Measurements from ENCODE around the gene USP32. TPM values are rescaled to one million over a fixed set of nuclear protein-coding genes. Genes with fewer than 3 reads are reported as not detected.
A peak's percentile ranks its signal among the peaks of the same experiment; 100 is the strongest.

The USP32 gene
- polyA plus RNA-seq, 4 donors: 10.3 to 21.9 (median 15.1) TPM

- DNase-seq (no peak), FAIRE-seq (no peak)
- no peak overlapping the region for H3K27ac ChIP-seq (ENCODE audit: low read depth in 1 of 3, low read length in 2 of 3)
- no peak overlapping the region for H3K4me3 ChIP-seq (ENCODE audit: low read depth in 1 of 3, low read length in 3 of 3)
- H3K27me3 ChIP-seq (ENCODE audit: control insufficient read depth in 3 of 3, insufficient read depth in 3 of 3, low read length in 3 of 3): no peaks in the 10 kb centered on the region
- H3K9me3 ChIP-seq (ENCODE audit: control insufficient read depth in 2 of 2, insufficient read depth in 1 of 2, low read depth in 1 of 2, low read length in 1 of 2): no peaks in the 10 kb centered on the region
- H3K4me1 ChIP-seq (ENCODE audit: control insufficient read depth in 3 of 3, insufficient read depth in 2 of 3, low read depth in 1 of 3, low read length in 2 of 3): no peaks in the 10 kb centered on the region
- WGBS, 3 donors: 90 to 93% (median 91%) methylated on average over 1 of the region's 1 CpG
- H3K36me3 ChIP-seq (ENCODE audit: control insufficient read depth in 3 of 3, insufficient read depth in 2 of 3, low read depth in 1 of 3, low read length in 3 of 3): no peaks in the 10 kb centered on the region
Measured at GRCh38 chr17:60415146-60415545, 23.2 kb upstream of the USP32 start.

GRCh38 chr17:60412701-60413100 is 20.8 kb upstream of the USP32 start:
- no peaks in the 10 kb centered on the region for H3K9me3 ChIP-seq (ENCODE audit: control insufficient read depth in 2 of 2, insufficient read depth in 1 of 2, low read depth in 1 of 2, low read length in 1 of 2)
- no peaks in the 10 kb centered on the region for H3K36me3 ChIP-seq (ENCODE audit: control insufficient read depth in 3 of 3, insufficient read depth in 2 of 3, low read depth in 1 of 3, low read length in 3 of 3)
- FAIRE-seq: no peak
- no peak overlapping the region for H3K27ac ChIP-seq (ENCODE audit: low read depth in 1 of 3, low read length in 2 of 3)
- H3K27me3 ChIP-seq (ENCODE audit: control insufficient read depth in 3 of 3, insufficient read depth in 3 of 3, low read length in 3 of 3): no peaks in the 10 kb centered on the region
- no peak overlapping the region for H3K4me3 ChIP-seq (ENCODE audit: low read depth in 1 of 3, low read length in 3 of 3)
- 85 to 95% (median 86%) methylated on average over 3 of the region's 3 CpGs for WGBS, 3 donors
- DNase-seq: no peak
- H3K4me1 ChIP-seq (ENCODE audit: control insufficient read depth in 3 of 3, insufficient read depth in 2 of 3, low read depth in 1 of 3, low read length in 2 of 3): no peaks in the 10 kb centered on the region

DNA sequence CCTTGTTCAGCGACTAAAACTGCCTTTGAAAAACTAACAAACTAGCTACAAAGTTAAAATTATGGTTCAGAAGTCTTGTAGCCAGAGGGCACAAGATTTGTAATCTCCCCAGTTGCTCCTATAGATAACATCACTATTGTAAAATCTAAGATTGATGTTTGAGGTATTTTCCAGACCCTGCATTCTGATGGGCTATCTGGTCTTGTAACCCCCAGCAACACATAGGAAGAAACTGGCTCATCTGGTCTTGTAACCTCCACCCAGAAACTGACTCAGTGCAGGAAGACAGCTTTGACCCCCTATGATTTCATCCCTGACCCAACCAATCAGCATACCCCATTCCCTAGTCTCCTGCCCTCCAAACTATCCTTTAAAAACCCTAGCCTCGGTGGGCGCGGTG is 18.1 kb upstream of the USP32 start:
- no peak for FAIRE-seq
- no peaks in the 10 kb centered on the region for H3K36me3 ChIP-seq (ENCODE audit: control insufficient read depth in 3 of 3, insufficient read depth in 2 of 3, low read depth in 1 of 3, low read length in 3 of 3)
- DNase-seq: no peak
- H3K4me3 ChIP-seq (ENCODE audit: low read depth in 1 of 3, low read length in 3 of 3): no peak overlapping the region
- no peaks in the 10 kb centered on the region for H3K27me3 ChIP-seq (ENCODE audit: control insufficient read depth in 3 of 3, insufficient read depth in 3 of 3, low read length in 3 of 3)
- no peaks in the 10 kb centered on the region for H3K9me3 ChIP-seq (ENCODE audit: control insufficient read depth in 2 of 2, insufficient read depth in 1 of 2, low read depth in 1 of 2, low read length in 1 of 2)
- no peaks in the 10 kb centered on the region for H3K4me1 ChIP-seq (ENCODE audit: control insufficient read depth in 3 of 3, insufficient read depth in 2 of 3, low read depth in 1 of 3, low read length in 2 of 3)
- no peak overlapping the region for H3K27ac ChIP-seq (ENCODE audit: low read depth in 1 of 3, low read length in 2 of 3)
- 93 to 98% (median 96%) methylated on average over 4 of the region's 4 CpGs for WGBS, 3 donors

DNA sequence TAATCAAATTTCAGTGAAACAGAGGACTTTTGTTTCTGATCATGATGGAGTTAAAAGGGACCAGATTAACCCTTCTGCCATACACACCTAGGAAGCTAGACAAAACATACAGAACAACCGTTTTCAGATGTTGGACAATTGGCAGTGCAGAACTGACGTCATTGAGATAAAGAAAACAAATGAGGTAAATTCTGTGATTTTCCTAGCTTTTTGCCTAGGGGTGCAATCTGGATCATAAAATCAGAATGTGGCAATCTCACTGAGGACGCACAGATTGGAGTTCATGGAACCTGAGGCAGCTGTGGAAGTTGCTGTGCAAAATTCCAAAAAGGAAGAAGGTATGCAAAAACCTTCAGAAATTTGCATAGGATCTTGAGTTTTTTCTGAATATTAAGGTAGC is 15.0 kb upstream of the USP32 start:
- DNase-seq: no peak
- WGBS, 3 donors: 64 to 79% (median 77%) methylated on average over 3 of the region's 3 CpGs

DNA sequence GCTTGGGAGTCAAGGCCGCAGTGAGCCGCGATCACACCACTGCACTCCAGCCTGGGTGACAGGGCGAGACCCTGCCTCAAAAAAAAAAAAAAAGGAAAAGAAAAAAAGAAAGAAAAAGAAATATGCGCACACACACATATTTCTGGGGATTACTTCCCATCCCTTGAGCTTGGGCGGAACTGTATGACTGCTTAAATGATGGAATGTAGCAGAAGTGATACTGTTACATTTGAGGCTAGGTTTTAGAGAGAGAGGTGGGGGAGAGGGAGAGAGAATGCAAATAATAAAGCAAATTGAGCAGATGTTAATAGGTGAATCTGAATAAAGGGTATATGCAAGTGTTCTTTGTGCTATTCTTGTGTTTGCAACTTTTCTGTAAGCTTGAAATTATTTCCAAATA is 12.0 kb upstream of the USP32 start:
- 84 to 90% (median 88%) methylated on average over 6 of the region's 6 CpGs for WGBS, 3 donors
- Histone ChIP-seq H3K9me3 (ENCODE audit: control insufficient read depth in 2 of 2, insufficient read depth in 1 of 2, low read depth in 1 of 2, low read length in 1 of 2) (no peaks in the 10 kb centered on the region), H3K27me3 (ENCODE audit: control insufficient read depth in 3 of 3, insufficient read depth in 3 of 3, low read length in 3 of 3) (no peaks in the 10 kb centered on the region), H3K4me1 (ENCODE audit: control insufficient read depth in 3 of 3, insufficient read depth in 2 of 3, low read depth in 1 of 3, low read length in 2 of 3) (no peaks in the 10 kb centered on the region), H3K36me3 (ENCODE audit: control insufficient read depth in 3 of 3, insufficient read depth in 2 of 3, low read depth in 1 of 3, low read length in 3 of 3) (no peaks in the 10 kb centered on the region), H3K27ac (ENCODE audit: low read depth in 1 of 3, low read length in 2 of 3) (no peak overlapping the region), H3K4me3 (ENCODE audit: low read depth in 1 of 3, low read length in 3 of 3) (no peak overlapping the region)
- DNase-seq (no peak), FAIRE-seq (no peak)

More for the DNA sequence above, 15.0 kb upstream of the USP32 start:
- no peak for FAIRE-seq
- Histone ChIP-seq H3K27ac (ENCODE audit: low read depth in 1 of 3, low read length in 2 of 3) (no peak overlapping the region), H3K4me1 (ENCODE audit: control insufficient read depth in 3 of 3, insufficient read depth in 2 of 3, low read depth in 1 of 3, low read length in 2 of 3) (no peaks in the 10 kb centered on the region), H3K4me3 (ENCODE audit: low read depth in 1 of 3, low read length in 3 of 3) (no peak overlapping the region), H3K36me3 (ENCODE audit: control insufficient read depth in 3 of 3, insufficient read depth in 2 of 3, low read depth in 1 of 3, low read length in 3 of 3) (no peaks in the 10 kb centered on the region), H3K9me3 (ENCODE audit: control insufficient read depth in 2 of 2, insufficient read depth in 1 of 2, low read depth in 1 of 2, low read length in 1 of 2) (no peaks in the 10 kb centered on the region), H3K27me3 (ENCODE audit: control insufficient read depth in 3 of 3, insufficient read depth in 3 of 3, low read length in 3 of 3) (no peaks in the 10 kb centered on the region)

GRCh38 chr17:60403523-60403810 is 11.5 kb upstream of the USP32 start:
- 71 to 84% (median 75%) methylated on average over 3 of the region's 3 CpGs for WGBS, 3 donors
- no peak overlapping the region for H3K27ac ChIP-seq (ENCODE audit: low read depth in 1 of 3, low read length in 2 of 3)
- DNase-seq: no peak
- H3K36me3 ChIP-seq (ENCODE audit: control insufficient read depth in 3 of 3, insufficient read depth in 2 of 3, low read depth in 1 of 3, low read length in 3 of 3): no peaks in the 10 kb centered on the region
- no peaks in the 10 kb centered on the region for H3K4me1 ChIP-seq (ENCODE audit: control insufficient read depth in 3 of 3, insufficient read depth in 2 of 3, low read depth in 1 of 3, low read length in 2 of 3)
- no peak overlapping the region for H3K4me3 ChIP-seq (ENCODE audit: low read depth in 1 of 3, low read length in 3 of 3)
- no peaks in the 10 kb centered on the region for H3K9me3 ChIP-seq (ENCODE audit: control insufficient read depth in 2 of 2, insufficient read depth in 1 of 2, low read depth in 1 of 2, low read length in 1 of 2)
- FAIRE-seq: no peak
- H3K27me3 ChIP-seq (ENCODE audit: control insufficient read depth in 3 of 3, insufficient read depth in 3 of 3, low read length in 3 of 3): no peaks in the 10 kb centered on the region

GRCh38 chr17:60401819-60402218 is 9.9 kb upstream of the USP32 start:
- DNase-seq: no peak
- H3K27ac ChIP-seq (ENCODE audit: low read depth in 1 of 3, low read length in 2 of 3): no peak overlapping the region
- H3K36me3 ChIP-seq (ENCODE audit: control insufficient read depth in 3 of 3, insufficient read depth in 2 of 3, low read depth in 1 of 3, low read length in 3 of 3): no peaks in the 10 kb centered on the region
- H3K27me3 ChIP-seq (ENCODE audit: control insufficient read depth in 3 of 3, insufficient read depth in 3 of 3, low read length in 3 of 3): no peaks in the 10 kb centered on the region
- no peak for FAIRE-seq
- no peaks in the 10 kb centered on the region for H3K9me3 ChIP-seq (ENCODE audit: control insufficient read depth in 2 of 2, insufficient read depth in 1 of 2, low read depth in 1 of 2, low read length in 1 of 2)
- H3K4me1 ChIP-seq (ENCODE audit: control insufficient read depth in 3 of 3, insufficient read depth in 2 of 3, low read depth in 1 of 3, low read length in 2 of 3): no peaks in the 10 kb centered on the region
- H3K4me3 ChIP-seq (ENCODE audit: low read depth in 1 of 3, low read length in 3 of 3): no peak overlapping the region

GRCh38 chr17:60398227-60398959 is 6.5 kb upstream of the USP32 start:
- Histone ChIP-seq H3K27me3 (ENCODE audit: control insufficient read depth in 3 of 3, insufficient read depth in 3 of 3, low read length in 3 of 3) (no peaks in the 10 kb centered on the region), H3K4me1 (ENCODE audit: control insufficient read depth in 3 of 3, insufficient read depth in 2 of 3, low read depth in 1 of 3, low read length in 2 of 3) (no peaks in the 10 kb centered on the region), H3K36me3 (ENCODE audit: control insufficient read depth in 3 of 3, insufficient read depth in 2 of 3, low read depth in 1 of 3, low read length in 3 of 3) (no peaks in the 10 kb centered on the region), H3K4me3 (ENCODE audit: low read depth in 1 of 3, low read length in 3 of 3) (no peak overlapping the region), H3K9me3 (ENCODE audit: control insufficient read depth in 2 of 2, insufficient read depth in 1 of 2, low read depth in 1 of 2, low read length in 1 of 2) (no peaks in the 10 kb centered on the region), H3K27ac (ENCODE audit: low read depth in 1 of 3, low read length in 2 of 3) (peak overlapping the region in 1 of 3 donors; percentile 18)
- 68 to 88% (median 84%) methylated on average over 3 of the region's 3 CpGs for WGBS, 3 donors
- no peak for DNase-seq
- FAIRE-seq: no peak

GRCh38 chr17:60396412-60396811 is 4.5 kb upstream of the USP32 start:
- Histone ChIP-seq H3K27ac (ENCODE audit: low read depth in 1 of 3, low read length in 2 of 3) (no peak overlapping the region), H3K4me3 (ENCODE audit: low read depth in 1 of 3, low read length in 3 of 3) (no peak overlapping the region), H3K9me3 (ENCODE audit: control insufficient read depth in 2 of 2, insufficient read depth in 1 of 2, low read depth in 1 of 2, low read length in 1 of 2) (no peaks in the 10 kb centered on the region), H3K4me1 (ENCODE audit: control insufficient read depth in 3 of 3, insufficient read depth in 2 of 3, low read depth in 1 of 3, low read length in 2 of 3) (no peaks in the 10 kb centered on the region), H3K27me3 (ENCODE audit: control insufficient read depth in 3 of 3, insufficient read depth in 3 of 3, low read length in 3 of 3) (no peaks in the 10 kb centered on the region), H3K36me3 (ENCODE audit: control insufficient read depth in 3 of 3, insufficient read depth in 2 of 3, low read depth in 1 of 3, low read length in 3 of 3) (no peaks in the 10 kb centered on the region)
- 64 to 82% (median 79%) methylated on average over 3 of the region's 3 CpGs for WGBS, 3 donors
- DNase-seq (no peak), FAIRE-seq (no peak)
